Stimulated activated CD8-positive, alpha-beta memory T cell treated with anti-CD3 and anti-CD28 coated beads, Interleukin-15, amount 100 ng/mL, for 24 hours (primary cell): Measurements from ENCODE around the gene TMEM131L.
"Not testable (repeated sequence)": the region's sequence is repeated elsewhere in the genome, so short reads cannot be mapped to it uniquely, and the experiment has no call there.

ENCODE experiments used
- DNase-seq: peaks from one replicate; pipeline ENCODE4 v3.0.0-alpha.2; 2020; ENCODE audit warnings: low read depth

TMEM131L gene

DNA sequence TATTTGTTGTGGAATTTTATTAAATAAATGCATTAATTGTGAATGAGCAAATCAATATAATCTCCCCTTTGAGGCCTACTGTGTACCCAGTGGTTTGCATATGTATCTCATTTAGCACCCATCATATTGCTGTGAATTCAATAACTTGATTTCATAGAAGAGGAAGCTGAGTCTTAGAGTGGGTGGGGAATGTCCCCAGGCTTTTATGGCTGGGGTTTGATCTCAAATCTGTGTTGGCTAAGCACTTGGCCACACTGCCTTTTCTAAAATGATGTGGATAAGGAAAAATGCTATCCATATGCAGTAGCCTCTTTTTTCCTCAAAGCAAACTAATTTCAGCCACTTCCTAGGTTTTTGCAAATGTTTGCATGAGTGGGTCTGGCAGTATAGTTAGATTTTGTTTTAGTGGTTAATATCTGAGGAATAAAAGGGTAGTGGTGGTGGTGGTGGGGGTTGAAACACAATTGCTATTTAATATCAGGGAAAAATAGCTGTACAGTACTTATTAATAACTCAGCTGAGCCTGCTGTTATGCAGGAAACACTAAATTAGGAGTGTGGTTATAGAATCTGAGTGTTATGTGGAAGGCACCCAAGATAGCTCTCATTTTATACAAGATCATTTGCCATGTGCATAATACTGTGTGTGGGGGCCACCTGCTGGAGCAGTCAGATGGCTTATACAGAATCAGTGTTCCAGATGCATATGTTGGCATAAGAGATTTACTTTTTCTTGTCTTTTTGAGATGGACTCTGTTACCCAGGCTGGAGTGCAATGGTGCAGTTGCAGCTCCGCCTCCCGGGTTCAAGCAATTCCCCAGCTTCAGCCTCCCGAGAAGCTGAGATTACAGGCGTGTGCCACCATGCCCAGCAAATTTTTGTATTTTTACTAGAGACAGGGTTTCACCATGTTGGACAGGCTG lies 108.0 kb downstream of the TMEM131L start:
- no peak for DNase-seq

DNA sequence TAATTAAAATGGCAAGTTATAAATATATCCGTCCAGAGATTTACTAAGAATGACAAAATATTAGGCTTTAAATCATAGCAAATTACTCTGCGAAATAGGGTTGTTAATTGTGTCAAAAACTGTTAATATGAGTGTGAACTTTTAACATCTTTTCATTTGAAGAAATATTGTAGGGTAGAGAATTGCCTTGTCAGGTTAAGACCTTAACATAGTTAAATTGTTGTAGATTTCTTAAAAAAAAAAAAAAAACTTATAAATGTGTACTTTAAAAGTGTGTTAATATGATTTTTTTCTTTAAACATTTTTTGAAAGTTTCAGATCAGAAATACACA lies 110.2 kb downstream of the TMEM131L start:
- no peak for DNase-seq

DNA sequence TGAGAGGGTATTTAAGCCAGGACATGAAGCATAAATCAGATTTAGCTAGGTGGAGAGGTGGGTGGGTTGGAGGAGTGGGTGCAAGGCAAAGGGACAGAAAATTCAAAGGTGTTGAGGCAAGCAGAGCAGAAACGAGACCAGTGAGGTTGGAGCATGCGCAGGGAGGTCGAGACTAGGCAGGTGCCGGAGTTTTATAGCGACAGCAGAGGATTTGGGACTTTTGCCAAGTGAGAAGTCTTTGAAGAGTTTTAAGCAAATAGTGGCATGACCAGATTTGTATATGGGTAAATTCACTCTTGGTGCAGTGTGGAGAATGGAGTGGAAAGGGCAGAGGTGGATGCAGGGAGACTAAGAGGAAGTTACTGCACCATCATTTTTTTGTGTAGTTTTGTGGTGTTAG lies 110.9 kb downstream of the TMEM131L start:
- DNase-seq, result no peak

DNA sequence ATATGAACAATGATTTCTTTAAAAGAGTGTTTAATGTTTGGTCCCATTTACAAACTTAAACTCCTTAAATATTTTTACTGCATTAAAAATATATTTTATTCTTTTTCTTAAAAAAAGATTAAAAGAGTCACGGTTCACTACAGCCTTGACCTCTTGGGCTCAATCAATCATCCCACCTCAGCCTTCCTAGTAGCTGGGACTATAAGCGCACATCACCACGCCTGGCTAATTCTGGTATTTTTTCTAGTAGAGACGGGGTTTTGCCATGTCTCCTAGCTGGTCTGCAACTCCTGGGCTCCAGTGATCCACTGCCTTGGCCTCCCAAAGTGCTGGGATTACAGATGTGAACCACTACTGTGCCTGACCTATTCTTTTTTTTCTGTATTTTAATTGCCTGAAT lies 113.2 kb downstream of the TMEM131L start:
- no peak for DNase-seq

DNA sequence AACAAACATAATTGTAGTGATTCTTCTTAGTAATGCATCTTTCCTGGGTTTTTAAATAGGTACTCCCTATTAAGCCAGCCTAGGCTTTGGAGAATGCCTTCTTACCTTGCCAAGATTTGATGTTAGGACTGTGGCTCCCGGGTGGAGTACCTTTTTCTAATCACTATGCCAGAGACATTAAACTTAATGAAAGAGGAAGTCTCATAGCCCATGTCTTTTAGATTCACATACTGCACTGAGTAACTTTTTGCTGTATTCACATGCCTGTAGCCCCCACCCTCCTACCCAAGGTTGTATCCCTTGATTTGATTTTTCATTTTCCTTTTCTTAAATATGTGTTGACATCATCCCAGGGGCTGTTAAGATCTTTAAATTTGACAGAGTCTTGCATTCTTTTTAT lies 113.7 kb downstream of the TMEM131L start:
- no peak for DNase-seq

DNA sequence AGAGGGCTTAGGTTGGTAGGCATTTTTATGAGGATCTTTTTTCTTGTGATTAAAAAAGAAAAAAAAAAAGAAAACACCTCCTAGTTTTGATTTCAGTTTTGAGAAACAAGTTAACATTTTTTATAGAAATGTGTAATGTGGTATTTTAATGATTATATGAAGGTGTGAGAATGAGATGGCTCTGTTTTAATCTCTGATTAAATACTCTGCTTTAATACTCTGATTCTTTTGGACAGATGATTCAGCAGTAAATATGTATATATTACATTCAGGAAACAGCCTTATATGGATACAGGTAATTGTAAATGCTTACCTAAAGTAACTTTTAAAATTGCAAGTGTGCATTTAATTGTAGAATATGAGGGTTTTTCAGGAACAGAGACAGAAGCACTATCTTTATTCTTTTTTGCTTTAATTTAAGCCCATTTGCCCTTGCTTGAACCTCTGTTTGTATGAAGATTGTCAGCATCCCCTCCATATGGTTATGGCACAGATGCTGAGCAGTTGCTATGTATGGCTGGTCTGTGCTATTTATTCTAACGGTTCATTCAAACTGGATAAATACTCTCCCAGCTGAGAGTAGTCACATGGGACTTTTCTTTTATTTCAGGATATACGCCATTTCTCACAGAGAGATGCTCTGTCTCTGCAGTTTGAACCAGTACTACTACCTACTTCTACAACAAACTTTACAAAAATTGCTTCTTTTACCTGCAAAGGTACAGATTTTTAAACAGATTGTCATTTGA lies 117.0 kb downstream of the TMEM131L start:
- no peak for DNase-seq

DNA sequence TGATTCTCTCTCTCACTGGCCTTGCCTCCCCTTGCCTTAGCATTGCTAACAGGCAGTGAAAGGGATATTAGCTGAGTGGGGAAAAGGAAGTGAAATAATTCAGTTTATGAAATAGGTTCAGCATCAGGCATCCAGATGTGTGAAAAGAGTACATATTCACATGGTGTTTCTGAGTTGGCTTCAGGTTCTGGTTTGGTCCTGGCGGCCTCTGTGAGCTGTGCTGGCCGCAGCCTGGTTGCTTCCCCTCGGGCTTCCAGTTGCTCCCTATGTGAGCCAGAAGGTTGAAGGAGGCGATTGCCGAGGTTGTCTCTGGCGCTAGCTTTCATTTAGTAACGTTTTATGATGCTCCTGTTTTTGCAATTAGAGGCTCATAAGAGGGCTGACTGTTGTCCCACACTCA lies 118.9 kb downstream of the TMEM131L start:
- DNase-seq, result no peak

DNA sequence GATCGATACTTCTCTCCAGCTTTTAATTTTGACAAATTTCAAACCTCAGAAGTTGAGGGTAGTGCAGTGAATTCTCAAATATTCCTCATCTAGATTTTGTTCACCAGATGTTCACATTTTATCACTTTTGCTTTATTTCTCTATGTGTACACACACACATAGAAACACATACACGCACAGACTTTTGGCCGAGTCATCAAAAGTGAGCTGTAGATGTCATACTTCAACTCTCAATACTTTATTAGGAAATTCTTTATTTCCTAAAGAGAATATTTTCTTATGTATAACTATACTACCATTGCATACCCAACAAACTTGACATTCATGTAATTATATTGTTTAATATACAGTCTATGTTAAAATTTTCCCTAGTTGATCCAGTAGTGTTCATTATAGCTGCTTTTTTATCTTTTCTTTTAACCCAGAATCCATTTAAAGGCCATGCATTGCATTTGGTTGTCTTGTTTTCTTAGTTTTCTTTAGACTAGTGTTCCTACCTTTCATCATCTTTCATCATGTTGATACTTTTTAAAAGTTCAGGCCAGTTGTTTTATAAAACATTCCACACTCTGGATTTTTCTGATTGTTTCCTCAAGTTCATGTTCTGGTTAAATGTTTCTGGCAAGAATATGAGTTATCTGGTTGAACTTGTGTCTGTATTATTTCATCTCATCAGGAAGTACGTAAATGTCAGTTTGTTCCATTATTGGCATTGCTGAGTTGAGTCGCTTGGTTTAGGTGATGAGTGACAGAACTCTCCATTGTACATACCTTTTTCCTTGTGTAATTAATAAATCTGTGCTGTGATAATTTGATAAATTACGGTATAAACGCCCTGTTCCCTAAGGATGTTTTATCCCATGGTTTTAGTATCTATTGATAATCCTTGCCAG lies 123.8 kb downstream of the TMEM131L start:
- DNase-seq, result no peak

DNA sequence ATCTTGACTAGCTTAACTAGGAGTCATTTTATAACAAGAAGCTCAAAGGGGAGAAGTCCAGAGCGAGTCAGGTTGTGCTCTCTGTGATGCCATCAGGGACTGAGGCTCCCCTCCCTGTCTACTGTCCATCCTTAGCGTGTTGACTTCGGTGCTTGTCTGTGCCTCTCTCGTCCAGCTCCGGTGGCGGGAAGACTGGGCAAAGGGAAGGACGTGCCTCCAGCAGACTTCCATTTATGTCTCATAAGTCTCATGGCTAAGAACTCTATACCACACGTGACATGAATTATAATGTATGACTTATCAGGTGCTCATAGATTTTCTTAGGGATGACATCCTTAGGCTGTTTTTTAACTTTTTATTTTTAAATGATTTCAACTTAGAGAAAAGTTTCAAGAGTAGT lies 125.3 kb downstream of the TMEM131L start:
- DNase-seq, result no peak

DNA sequence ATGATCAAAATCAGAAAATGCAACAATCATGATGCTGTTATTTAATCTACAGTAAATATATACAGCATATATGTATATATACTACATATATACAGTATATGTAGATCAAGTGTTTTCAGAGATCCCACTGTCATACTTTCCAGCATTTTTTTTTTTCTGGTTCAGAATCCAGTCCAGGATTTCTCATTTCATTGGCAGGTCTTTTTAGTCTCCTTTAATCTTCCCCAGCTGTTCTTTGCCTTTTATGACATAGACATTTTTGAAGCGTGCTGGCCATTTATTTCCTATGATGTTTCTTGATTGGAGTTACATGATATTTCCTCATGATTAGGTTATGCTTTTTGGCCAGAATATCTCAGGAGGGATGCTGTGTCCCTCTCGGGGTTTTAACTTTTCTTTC lies 125.9 kb downstream of the TMEM131L start:
- DNase-seq, result no peak

DNA sequence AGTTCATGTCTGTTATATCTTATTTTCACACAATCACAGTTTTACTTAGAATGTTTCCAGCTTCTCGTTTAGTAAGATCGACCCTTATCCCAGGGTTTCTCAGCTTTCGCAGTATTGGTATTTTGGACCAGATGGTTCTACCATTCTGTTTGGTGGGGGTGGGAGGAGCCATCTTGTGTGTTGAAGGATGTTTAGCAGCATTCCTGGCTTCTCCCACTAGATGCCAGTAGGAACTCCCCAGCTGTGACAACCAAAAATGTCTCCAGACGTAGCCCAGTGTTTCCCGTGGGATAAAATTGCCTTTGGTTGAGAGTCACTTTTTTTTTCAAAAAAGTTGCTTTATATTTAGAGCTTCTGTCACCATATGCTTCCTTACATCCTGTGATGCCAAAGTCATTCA lies 127.0 kb downstream of the TMEM131L start:
- no peak for DNase-seq

DNA sequence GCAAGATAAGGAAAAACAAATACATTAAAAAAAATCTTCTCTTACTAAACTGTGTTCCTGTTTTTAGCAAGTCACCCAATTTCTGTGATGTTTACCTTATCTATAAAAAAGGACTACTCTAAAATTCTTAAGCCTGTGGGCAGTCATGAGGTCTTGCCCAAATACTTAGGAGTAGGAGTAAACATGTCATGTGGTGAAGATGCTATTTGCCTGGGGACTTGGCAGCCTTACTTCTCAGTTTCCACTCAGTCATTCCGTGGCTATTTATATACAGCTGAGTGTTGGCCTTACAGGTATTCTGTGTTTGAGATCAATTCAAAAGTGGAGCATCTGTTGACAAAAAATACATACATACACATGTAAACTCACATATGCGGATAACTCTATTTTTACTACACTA lies 128.1 kb downstream of the TMEM131L start:
- DNase-seq, result no peak

DNA sequence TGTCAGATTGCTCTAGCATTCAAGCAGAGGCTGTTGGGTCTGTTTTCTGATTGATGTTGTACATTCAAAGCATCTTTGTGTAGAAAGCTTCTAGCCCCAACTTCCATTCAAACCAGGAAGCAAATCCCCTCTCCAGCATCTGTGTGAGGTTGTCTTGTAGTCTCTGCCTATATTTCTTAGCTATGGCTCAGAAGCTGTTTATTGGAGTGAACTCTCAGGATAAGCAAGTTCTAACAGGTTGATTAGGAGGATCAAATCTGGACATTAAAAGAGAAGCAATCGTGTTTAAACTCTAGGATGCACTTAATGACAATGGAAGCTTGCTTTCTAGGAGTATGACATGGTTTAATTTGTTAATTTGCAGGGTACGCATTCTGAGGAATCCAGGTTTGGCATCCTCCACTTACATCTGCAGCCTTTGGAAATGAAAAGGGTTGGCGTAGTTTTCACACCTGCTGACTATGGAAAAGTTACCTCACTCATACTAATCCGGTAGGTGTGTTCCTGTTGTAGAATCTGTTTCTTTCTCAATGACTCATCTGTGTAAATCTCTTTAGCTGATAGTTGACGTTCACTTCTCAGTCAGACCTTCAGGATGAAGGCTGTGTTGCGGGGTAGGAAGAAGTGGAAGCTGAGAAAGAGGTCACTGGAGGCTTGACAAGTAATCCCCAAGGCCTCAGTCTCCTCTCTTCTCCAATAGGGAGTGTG lies 129.9 kb downstream of the TMEM131L start:
- DNase-seq, result no peak

DNA sequence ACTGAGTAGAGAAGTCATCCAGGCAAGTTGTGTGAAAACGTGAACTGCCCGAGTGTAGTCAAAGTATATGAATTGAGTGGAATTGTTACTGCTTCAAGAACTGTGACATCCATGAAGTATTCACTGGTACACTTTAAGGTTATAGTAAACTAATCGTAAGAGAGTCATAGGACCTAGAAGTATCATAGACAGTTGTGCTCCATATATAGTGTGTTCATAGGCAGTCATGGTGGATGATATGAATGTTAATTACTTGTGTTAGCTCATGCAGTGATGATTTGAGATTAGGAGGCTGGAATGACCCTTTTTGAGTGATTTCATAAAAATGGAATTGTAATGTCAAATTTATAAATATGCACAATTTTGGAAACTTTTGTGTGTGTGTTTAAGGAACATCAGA lies 136.6 kb downstream of the TMEM131L start:
- DNase-seq, result no peak

DNA sequence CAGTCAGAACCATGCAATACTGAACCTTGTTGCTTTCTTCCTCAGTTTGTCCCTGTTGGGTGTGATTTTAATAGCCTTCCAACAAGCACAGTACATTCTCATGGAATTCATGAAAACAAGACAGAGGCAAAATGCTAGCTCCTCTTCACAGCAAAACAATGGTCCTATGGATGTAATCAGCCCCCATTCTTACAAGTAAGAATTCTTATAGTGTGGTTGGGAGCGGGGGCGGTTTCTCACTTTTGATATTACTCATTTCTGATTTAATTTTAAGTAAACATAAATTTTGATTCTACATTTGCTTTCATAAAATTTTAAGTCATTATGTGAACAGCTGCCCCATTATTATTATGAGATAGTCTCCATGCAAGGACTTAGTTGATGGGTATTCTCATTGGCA lies 137.1 kb downstream of the TMEM131L start:
- no peak for DNase-seq

DNA sequence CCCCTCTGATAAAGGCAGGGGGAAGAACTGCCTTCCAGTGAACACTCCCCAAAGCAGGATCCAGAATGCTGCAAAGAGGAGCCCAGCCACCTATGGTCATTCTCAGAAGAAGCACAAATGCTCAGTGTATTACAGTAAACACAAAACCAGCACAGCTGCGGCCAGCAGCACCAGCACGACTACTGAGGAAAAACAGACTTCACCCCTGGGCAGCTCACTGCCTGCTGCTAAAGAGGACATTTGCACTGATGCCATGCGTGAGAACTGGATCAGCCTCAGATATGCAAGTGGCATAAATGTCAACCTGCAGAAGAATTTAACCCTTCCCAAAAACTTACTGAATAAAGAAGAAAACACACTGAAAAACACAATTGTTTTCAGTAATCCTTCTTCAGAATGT lies 137.7 kb downstream of the TMEM131L start:
- no peak for DNase-seq

DNA sequence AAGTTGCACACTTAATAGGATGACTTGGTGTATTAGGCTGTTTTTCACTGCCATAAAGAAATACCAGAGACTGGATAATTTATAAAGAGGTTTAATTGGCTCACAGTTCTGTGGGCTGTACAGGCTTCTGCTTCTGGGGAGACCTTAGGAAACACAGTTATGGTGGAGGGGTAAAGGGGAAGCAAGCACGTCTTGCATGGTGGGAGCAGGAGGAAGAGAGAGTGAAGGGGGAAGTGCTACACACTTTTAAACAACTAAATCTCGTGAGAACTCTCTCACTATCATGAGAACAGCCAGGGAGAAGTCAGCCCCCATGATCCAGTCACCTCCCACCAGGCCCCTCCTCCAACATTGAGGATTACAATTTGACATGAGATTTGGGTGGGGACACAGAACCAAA lies 142.9 kb downstream of the TMEM131L start:
- not testable (repeated sequence) for DNase-seq

DNA sequence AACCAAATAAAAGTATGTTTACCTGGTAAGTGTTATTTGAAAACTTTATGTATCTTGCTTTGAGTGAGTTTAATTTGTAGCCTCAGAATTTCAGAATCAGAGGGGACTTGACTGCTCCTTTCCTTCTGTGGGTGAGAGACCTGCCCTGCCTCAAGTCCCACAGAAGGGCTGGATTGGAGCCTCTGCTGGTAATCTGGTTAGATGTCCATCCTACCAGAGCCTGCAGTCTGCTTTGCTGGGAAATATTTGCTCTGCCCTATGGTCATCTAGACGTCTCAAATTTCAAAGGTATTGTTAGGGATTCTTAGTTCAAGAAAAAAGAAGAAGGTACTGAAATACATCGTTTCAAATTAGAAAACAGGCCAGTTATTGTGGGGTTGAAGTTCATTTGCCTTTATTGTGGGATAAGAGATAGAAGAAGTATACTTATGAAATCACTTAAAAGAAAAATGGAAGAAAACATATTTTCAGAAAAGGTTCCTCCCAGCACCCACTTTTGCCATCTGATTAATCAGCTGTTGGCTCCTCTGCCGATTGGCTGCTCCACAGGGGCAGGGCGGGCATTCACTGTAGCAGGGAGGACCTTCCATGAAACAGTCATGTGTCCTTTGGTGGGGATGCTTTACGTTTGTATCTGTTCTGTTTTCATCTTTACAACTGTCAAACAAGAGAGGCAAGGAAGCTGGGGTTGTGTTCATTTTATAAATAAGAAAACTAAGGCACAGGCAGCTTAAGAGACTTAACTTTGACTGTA lies 144.6 kb downstream of the TMEM131L start:
- no peak for DNase-seq

DNA sequence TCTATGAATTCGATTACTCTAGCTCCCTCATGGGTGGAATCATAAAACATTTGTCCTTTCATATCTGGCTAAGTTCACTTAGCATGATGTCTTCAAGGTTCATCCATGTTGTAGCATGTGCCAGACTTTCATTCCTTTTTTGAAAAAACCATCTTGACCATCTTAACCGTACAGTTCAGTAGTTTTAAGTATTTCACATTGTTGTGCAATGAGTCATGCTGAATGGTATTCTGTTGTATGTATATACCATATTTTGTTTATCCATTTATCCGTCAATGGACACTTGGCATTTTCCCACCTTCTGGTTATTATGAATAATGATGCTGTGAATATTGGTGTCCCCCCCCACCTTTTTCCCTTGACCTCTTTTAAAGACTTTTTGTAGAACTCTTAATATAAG lies 145.5 kb downstream of the TMEM131L start:
- DNase-seq, result no peak

DNA sequence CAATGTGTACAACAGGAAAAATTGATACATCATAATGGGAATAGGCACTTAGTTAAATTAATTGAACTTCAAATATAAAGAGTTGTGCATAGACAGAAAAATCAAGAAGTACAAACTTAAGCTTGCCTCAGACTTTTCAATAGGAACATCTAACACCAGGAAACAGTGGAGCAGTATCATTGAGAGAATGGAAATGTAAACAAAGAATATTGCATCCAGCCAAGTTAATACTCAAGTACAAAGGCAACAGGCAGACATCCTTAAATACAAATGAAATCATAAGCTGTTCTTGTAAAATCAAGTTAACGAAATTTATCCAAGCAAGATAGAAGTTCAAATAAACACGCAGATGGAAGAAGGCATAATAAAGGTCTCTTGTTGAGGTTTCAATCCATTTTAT lies 146.7 kb downstream of the TMEM131L start:
- DNase-seq, result no peak

DNA sequence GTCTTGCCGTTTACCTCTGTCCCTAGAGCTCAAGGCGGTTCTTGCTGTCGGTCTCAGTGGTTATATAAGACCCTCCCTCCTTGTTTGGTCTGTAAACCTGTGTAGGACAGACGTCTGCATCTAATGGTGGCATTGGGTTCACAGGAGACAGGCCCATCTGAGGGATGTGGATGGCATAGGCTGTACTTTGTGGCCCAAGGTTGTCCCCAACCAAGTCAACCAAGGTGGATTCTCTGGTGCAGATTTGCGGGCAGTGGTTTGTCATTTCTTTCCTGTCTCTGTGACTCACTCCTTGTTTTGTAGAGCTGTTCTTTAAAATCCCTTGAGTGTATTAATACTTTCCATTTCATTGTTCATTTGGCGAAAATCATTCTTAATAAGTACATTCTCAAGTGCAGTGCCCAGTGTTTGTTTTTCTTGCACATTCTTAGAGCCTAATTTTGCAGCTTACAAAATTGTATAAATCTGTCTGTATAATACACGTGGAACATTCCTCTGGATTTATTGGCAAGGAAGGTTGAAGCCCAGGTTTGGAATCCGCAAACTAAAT lies 149.9 kb downstream of the TMEM131L start:
- DNase-seq, result no peak
